HL-60 (cell line): Measurements from ENCODE around the gene CDKL4.
"Not testable (repeated sequence)": the region's sequence is repeated elsewhere in the genome, so short reads cannot be mapped to it uniquely, and the experiment has no call there.

ENCODE experiments used
- TF ChIP-seq, protein P1 (sequence below): IDR thresholded peaks from one replicate; pipeline ENCODE4 v1.5.1; 2011; ENCODE audit warnings: low read length, control low read depth, inconsistent platforms; ENCODE audit not compliant: insufficient read depth
- TF ChIP-seq, protein P2 (sequence below): IDR thresholded peaks from 2 replicates; pipeline ENCODE4 v1.6.1; 2012; ENCODE audit warnings: low read depth; ENCODE audit not compliant: insufficient replicate concordance

DNA sequence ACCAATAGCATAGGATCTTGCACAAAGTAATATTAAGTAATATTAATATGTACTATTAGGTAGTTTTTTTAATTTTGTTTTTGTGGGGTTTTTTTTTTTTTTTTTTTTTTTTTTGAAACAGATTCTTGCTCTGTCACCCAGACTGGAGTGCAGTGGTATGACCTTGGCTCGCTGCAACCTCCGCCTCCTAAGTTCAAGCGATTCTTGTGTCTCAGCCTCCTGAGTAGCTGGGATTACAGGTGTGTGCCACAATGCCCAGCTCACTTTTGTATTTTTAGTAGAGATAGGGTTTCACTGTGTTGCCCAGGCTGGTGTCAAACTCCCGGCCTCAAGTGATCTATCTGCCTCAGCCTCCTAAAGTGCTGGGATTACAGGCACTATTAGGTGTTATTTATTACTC lies 88.2 kb downstream of the CDKL4 start:
- TF ChIP-seq, protein P1, sequence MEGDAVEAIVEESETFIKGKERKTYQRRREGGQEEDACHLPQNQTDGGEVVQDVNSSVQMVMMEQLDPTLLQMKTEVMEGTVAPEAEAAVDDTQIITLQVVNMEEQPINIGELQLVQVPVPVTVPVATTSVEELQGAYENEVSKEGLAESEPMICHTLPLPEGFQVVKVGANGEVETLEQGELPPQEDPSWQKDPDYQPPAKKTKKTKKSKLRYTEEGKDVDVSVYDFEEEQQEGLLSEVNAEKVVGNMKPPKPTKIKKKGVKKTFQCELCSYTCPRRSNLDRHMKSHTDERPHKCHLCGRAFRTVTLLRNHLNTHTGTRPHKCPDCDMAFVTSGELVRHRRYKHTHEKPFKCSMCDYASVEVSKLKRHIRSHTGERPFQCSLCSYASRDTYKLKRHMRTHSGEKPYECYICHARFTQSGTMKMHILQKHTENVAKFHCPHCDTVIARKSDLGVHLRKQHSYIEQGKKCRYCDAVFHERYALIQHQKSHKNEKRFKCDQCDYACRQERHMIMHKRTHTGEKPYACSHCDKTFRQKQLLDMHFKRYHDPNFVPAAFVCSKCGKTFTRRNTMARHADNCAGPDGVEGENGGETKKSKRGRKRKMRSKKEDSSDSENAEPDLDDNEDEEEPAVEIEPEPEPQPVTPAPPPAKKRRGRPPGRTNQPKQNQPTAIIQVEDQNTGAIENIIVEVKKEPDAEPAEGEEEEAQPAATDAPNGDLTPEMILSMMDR: not testable (repeated sequence)
- TF ChIP-seq, protein P2, sequence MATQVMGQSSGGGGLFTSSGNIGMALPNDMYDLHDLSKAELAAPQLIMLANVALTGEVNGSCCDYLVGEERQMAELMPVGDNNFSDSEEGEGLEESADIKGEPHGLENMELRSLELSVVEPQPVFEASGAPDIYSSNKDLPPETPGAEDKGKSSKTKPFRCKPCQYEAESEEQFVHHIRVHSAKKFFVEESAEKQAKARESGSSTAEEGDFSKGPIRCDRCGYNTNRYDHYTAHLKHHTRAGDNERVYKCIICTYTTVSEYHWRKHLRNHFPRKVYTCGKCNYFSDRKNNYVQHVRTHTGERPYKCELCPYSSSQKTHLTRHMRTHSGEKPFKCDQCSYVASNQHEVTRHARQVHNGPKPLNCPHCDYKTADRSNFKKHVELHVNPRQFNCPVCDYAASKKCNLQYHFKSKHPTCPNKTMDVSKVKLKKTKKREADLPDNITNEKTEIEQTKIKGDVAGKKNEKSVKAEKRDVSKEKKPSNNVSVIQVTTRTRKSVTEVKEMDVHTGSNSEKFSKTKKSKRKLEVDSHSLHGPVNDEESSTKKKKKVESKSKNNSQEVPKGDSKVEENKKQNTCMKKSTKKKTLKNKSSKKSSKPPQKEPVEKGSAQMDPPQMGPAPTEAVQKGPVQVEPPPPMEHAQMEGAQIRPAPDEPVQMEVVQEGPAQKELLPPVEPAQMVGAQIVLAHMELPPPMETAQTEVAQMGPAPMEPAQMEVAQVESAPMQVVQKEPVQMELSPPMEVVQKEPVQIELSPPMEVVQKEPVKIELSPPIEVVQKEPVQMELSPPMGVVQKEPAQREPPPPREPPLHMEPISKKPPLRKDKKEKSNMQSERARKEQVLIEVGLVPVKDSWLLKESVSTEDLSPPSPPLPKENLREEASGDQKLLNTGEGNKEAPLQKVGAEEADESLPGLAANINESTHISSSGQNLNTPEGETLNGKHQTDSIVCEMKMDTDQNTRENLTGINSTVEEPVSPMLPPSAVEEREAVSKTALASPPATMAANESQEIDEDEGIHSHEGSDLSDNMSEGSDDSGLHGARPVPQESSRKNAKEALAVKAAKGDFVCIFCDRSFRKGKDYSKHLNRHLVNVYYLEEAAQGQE: not testable (repeated sequence)
